Skeletal muscle satellite cell (primary cell): ENCODE data around the gene CHERP. TPM values are rescaled to one million over a fixed set of nuclear protein-coding genes. Genes with fewer than 3 reads are reported as not detected.
"Not testable (repeated sequence)": the region's sequence is repeated elsewhere in the genome, so short reads cannot be mapped to it uniquely, and the experiment has no call there.

ENCODE experiments used
- H3K27me3 ChIP-seq: 2 replicates; pipeline ENCODE4 v1.7.0; 2013; ENCODE audit warnings: low read length; ENCODE audit not compliant: control insufficient read depth, insufficient read depth
- H3K36me3 ChIP-seq: 2 replicates; pipeline ENCODE4 v1.7.0; 2013; ENCODE audit warnings: mild to moderate bottlenecking, control low read depth, low read length; ENCODE audit not compliant: insufficient read depth
- H3K4me1 ChIP-seq: 2 replicates; pipeline ENCODE4 v1.7.0; 2013; ENCODE audit warnings: low read length; ENCODE audit not compliant: control insufficient read depth, insufficient read depth
- H3K4me2 ChIP-seq: 2 replicates; pipeline ENCODE4 v1.7.0; 2013; ENCODE audit warnings: mild to moderate bottlenecking, low read length
- H3K4me3 ChIP-seq: 2 replicates; pipeline ENCODE4 v1.7.0; 2013; ENCODE audit warnings: low read length
- H3K9ac ChIP-seq: 2 replicates; pipeline ENCODE4 v1.7.0; 2013; ENCODE audit warnings: mild to moderate bottlenecking, low read depth, low read length, moderate library complexity
- H3K9me3 ChIP-seq: replicated peaks from 2 replicates; pipeline ENCODE4 v1.7.0; 2013; ENCODE audit warnings: mild to moderate bottlenecking, control low read depth, low read length
- small RNA-seq: library from RNA; depleted of rRNA; stranded (forward); fragments of <200 nt; gene quantifications from one replicate; pipeline ENCODE3, GENCODE V24; 2012

The CHERP gene

GRCh38 chr19:16477311-16477710, 64.9 kb downstream of the CHERP start:
- no peak overlapping the region for H3K9ac ChIP-seq
- H3K27me3 ChIP-seq: no peaks in the 10 kb centered on the region
- no peak overlapping the region for H3K4me3 ChIP-seq
- H3K9me3 ChIP-seq: no peaks in the 10 kb centered on the region
- H3K4me1 ChIP-seq: peaks cover 3% of the 10 kb centered on the region
- H3K36me3 ChIP-seq: no peaks in the 10 kb centered on the region
- no peak overlapping the region for H3K4me2 ChIP-seq

- Histone ChIP-seq H3K9me3 (no peaks in the 10 kb centered on the region), H3K4me1 (peaks cover 5% of the 10 kb centered on the region), H3K4me3 (no peak overlapping the region), H3K27me3 (no peaks in the 10 kb centered on the region), H3K36me3 (no peaks in the 10 kb centered on the region), H3K4me2 (no peak overlapping the region), H3K9ac (no peak overlapping the region)
These were observed 65.8 kb downstream of the CHERP start for GRCh38 chr19:16476401-16476800.

GRCh38 chr19:16473875-16474392, 68.3 kb downstream of the CHERP start:
- Histone ChIP-seq H3K36me3 (no peaks in the 10 kb centered on the region), H3K4me3 (no peak overlapping the region), H3K4me1 (peaks cover 17% of the 10 kb centered on the region), H3K4me2 (no peak overlapping the region), H3K9ac (no peak overlapping the region), H3K9me3 (no peaks in the 10 kb centered on the region), H3K27me3 (no peaks in the 10 kb centered on the region)

- no peak overlapping the region for H3K4me2 ChIP-seq
- H3K36me3 ChIP-seq: no peaks in the 10 kb centered on the region
- H3K27me3 ChIP-seq: no peaks in the 10 kb centered on the region
- no peaks in the 10 kb centered on the region for H3K9me3 ChIP-seq
- no peak overlapping the region for H3K9ac ChIP-seq
- H3K4me3 ChIP-seq: no peak overlapping the region
- peaks cover 17% of the 10 kb centered on the region for H3K4me1 ChIP-seq
These were observed 69.2 kb downstream of the CHERP start for GRCh38 chr19:16472992-16473391.

- peak overlapping the region; percentile 97 for H3K4me2 ChIP-seq
- H3K36me3 ChIP-seq, H3K9me3 ChIP-seq, H3K27me3 ChIP-seq: not testable (repeated sequence)
- peak overlapping the region; percentile 79 for H3K4me3 ChIP-seq
- peaks cover 17% of the 10 kb centered on the region for H3K4me1 ChIP-seq
- peak overlapping the region; percentile 87 for H3K9ac ChIP-seq
These were observed 69.7 kb downstream of the CHERP start for GRCh38 chr19:16472559-16472899.

- Histone ChIP-seq H3K4me1 (peaks cover 17% of the 10 kb centered on the region), H3K27me3 (no peaks in the 10 kb centered on the region), H3K9me3 (no peaks in the 10 kb centered on the region), H3K4me2 (peak overlapping the region; percentile 99), H3K36me3 (no peaks in the 10 kb centered on the region), H3K4me3 (peak overlapping the region; percentile 94), H3K9ac (peak overlapping the region; percentile 90)
These were observed 71.1 kb downstream of the CHERP start for GRCh38 chr19:16470911-16471811.

GRCh38 chr19:16470541-16470910, 71.7 kb downstream of the CHERP start:
- Histone ChIP-seq H3K9ac (peak overlapping the region; percentile 90), H3K9me3 (no peaks in the 10 kb centered on the region), H3K36me3 (no peaks in the 10 kb centered on the region), H3K4me1 (peaks cover 17% of the 10 kb centered on the region), H3K27me3 (no peaks in the 10 kb centered on the region), H3K4me2 (peak overlapping the region; percentile 99), H3K4me3 (peak overlapping the region; percentile 94)

Small RNA genes lying within 50 kb of the gene (small RNA-seq; reads per million reads assigned to genes)
- not detected for gene RN7SL146P
